HG02642 (cell line): ENCODE data around the gene RPUSD4.
A peak's percentile ranks its signal among the peaks of the same experiment; 100 is the strongest.
"Not testable (repeated sequence)": the region's sequence is repeated elsewhere in the genome, so short reads cannot be mapped to it uniquely, and the experiment has no call there.

Source experiments
- ATAC-seq: cut with Tn5 transposase; IDR thresholded peaks from one replicate; pipeline ENCODE4 v1.9.1; 2021; ENCODE audit warnings: mild to moderate bottlenecking; ENCODE audit not compliant: unreplicated experiment, poor library complexity

The RPUSD4 gene, protein sequence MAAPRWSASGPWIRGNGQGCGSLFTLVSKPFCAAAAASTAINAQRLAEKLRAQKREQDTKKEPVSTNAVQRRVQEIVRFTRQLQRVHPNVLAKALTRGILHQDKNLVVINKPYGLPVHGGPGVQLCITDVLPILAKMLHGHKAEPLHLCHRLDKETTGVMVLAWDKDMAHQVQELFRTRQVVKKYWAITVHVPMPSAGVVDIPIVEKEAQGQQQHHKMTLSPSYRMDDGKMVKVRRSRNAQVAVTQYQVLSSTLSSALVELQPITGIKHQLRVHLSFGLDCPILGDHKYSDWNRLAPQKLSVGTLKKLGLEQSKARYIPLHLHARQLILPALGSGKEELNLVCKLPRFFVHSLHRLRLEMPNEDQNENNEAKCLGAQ

DNA sequence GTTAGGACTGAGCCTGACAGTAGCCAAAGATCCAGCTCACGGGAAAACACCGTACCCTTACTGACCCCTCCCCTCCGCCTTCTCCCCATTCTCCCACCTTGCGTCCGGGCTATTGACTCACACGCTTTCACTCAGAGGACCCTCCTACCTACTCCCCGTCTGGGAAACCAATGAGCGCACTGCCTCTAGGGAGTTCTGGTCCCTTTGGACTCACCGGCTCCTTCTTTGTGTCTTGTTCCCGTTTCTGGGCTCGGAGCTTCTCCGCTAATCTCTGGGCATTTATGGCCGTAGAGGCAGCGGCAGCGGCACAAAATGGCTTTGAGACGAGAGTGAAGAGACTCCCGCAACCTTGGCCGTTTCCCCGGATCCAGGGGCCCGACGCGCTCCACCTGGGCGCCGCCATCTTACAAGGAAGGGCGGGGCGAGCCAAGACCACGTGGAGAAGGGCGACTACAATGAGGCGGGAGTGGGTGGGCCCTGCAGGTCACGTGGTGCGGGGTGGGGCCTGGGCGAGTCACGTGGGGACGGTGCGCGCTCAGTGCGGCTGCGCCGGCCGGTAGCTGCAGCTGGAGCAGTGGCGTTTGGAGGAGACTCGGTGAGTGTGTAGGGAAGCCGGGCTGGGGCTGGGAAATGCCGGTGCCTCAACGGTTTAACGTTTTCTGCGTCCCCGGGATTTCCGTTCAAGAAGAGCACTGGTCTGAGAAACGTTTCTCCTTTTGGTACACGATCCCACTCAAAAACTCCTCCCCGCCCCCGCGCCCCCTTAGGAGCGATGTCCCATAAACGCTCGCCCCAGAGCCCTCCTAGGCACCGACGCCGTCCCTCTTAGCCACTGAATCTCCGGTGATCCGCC lies at the start of gene RPUSD4, which contains the start of gene FAM118B:
TSS of gene RPUSD4 (minus strand) at position 415 of the 853 bp plus-strand sequence. CDS start at position 403, 12 bp downstream.
TSS of gene FAM118B (plus strand) at position 547 of the 853 bp plus-strand sequence. CDS start 23,220 bp downstream, outside the sequence.
- ATAC-seq: peak; percentile 97

DNA sequence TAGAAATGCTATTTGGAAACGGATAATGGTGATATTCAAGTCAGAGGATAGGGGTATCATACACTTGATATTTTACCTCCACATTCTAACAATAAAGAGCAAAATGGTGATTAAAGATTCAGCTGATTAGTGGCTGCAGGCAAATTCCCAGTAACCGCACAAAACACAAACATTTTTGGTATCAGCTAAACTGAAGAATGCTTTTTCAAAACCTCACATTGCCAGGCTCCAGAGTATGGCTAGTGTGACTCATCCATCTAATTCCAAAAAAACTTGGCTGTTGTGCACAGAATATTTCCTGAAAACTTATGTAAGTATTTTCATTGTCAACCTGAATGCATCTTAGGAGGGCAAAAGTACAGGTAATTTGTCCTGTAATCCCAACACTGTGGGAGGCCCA lies 46.3 kb upstream of the RPUSD4 start:
- ATAC-seq: no peak

DNA sequence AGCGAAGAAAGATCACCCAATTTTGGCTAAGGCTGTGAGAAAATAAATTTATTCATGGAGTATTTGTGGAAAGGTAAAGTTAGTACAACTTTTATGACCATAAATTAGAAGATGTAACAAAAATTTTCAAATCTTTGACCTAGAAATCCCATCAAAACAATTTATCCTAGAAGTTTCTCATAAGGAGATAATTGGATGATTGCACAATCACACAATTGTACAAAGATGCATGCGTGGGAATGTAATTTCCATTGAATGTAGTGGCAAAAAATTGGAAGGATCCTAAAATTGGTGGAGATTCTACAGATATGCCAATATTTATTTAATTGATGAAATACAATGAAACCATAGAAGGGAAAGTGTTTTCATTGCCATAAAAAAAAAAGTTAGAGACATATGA lies 45.7 kb upstream of the RPUSD4 start:
- no peak for ATAC-seq

DNA sequence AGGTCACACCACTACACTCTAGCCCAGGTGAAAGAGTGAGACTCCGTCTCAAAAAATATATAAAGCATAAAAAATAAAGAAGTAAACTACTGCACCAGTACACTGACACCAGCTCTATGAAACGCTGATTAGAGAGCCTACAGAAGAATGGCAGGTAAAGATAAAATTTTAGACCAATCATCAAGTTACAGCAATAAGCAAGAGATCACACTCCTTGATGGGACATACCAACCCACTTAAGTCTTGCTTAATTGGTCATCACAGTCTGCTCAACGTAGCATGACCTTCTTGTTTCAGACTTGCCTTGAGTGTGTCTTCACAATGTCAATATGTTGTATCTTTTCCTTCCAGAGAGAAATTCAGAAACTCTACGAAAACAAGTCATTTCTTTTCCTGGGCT lies 44.8 kb upstream of the RPUSD4 start:
- ATAC-seq: no peak

DNA sequence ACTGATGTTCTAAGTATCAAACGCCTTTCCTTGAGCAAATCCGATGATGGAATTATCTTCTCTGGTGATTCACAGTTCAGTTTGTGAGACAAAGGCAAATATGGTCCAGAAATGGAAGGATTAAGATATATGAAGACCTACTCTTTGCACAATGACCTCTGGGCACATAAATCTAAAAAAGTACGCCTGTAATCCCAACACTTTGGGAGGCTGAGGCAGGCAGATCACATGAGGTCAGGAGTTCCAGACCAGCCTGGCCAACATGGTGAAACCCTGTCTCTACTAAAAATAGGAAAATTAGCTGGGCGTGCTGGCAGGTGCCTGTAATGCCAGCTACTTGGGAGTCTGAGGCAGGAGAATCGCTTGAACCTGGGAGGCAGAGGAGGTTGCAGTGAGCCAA lies 44.1 kb upstream of the RPUSD4 start:
- not testable (repeated sequence) for ATAC-seq

DNA sequence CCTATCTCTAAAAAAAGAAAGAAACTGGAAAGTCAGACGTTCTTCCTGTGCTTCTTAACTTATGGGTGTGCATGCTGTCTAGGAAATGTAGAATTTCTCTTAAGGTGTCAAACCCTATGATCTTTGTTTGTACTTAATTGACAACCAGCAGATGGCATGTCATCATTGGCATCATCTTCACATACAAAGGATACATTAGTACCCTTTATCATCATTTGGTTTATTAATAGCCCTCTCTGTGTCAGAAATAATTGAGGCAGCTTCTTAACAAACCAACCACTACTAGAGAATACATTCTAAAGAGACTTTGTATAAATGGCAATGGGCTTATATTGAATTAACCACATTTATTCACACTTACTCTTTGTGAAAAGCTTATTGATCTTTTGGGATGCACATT lies 43.4 kb upstream of the RPUSD4 start:
- ATAC-seq: no peak

DNA sequence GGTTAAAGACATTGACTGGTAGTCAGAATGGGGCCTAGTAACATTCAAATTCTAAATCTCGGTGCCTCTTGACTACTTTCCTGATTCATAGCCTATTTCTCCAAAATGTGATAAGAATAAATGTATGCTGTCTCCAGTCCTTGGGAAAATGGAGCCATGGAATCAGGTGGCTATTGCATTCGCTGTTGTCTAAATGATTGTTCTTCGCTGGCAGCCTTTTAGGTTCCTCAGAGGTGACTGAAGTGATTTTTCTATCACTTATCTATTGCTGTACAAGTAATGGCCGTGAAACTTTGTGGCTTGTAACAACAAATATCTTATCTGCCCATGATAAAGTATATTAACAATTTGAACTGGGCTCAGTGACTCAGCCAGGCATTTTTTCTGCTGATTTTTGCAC lies 41.8 kb upstream of the RPUSD4 start:
- no peak for ATAC-seq

DNA sequence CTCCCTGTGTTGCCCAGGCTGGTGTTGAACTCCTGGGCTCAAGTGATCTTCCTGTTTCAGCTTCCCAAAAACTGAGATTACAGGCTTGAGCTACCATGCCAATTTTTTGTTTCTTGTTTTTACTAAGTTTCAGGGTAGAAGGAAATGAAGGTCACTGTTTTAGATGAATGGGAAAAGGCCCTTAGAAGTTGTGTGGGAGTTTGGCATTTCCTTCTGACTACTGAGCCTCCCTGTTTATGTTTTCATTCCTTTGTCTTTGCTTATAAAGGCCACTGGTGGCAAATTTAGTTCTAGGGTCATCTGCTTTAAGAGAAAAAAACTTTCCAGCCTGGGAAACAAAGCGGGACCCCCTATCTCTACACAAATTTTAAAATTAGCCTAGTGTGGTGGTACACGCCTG lies 35.2 kb upstream of the RPUSD4 start:
- ATAC-seq: no peak

DNA sequence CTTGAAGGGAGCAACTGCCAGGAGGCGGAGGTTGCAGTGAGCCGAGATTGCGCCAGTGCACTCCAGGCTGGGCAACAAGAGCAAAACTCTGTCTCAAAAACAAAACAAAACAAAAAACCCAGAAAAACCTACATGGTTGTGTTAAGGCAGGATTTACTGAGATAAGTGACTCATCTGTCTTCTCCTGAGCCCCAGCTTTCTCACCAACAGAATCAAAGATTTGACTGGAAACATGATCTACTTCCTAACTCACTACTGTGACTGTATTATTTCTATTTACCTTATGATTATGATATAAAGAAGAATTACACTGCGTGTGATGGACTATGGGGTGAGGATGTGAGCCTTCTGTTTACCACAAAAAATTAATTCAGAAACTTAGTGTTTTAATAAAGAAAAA lies 21.9 kb upstream of the RPUSD4 start:
- no peak for ATAC-seq

DNA sequence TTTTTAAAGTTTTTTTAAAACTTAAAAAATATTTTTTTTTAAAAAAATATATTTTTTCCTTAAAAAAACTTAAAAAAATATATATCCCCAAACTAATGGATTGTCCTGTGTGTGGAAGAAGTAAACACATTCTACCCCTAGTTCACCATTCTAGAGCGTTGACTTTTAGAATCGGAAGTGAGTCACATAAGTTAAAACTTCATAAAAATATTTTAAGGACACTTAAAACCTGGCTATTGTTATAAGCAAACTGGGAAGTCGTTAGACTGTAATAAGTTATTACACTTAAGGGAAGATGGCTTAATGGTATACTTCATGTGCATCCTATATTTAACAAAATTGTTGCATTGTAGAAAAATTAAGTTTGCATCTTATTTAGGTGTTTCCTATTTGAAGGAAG lies 21.2 kb upstream of the RPUSD4 start:
- ATAC-seq: no peak

DNA sequence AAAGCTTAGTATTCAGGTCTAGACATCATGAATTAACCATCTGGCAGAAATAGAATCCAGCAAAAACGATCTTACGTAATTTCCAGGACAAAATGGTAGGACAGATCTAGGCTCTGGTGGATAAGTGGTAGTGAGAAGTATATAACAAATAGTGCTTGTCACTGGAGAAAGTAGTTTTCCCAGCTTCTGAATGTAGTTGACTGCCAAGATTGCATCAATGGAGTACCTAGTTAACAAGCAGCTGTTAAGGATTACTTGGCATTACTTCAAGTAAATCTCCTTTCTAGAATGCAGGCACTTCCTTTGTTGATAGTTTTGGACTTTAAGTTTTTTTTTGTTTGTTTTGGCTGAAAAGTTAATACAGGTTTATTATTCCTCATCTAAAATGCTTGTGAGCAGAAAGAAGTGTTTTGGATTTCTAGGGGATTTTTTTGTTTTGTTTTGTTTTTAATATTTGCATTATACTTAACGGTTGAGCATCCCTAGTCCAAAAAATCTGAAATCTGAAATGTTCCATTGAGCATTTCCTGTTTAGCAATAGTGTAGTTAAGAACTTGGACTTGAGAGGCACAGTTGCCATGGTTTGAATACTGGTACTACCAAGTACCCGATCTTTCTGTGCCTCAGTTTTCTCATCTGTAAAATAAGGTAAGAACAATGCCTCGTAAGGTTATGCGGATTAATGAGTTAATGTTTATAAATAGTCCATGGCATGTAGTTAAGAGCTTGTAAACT lies 20.4 kb upstream of the RPUSD4 start:
- no peak for ATAC-seq

DNA sequence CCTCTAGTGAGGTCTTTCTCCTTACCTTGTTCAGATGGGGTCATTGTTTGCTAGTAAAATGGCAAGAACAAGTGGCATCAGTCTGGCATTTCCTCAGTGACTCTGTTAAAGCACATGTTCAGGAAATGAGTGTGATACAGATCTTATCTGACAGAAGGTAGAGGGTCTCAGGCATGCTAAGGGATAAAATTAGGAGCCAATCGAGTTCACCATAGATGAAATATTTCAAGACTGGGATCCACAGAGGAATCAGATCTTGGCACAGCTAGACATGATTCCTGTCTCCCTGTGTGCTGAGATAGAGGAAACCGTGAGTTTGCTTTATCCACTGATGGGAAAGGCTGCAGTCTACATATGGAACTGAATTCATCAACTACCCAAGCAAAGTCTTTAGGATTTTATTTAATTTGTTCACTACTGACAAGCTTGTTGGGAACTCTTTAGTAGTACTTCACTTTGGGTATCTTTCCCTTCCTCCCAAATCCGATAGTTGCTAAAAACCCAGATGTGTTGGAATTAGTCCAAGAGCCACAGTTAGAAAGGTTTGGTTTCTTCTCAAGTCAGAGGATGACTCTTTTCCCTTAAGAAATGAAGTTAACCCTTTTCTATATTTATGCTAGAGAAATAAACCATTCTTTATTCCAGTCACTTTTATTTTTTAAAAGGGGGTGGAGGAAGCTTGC lies 18.5 kb upstream of the RPUSD4 start:
- ATAC-seq: no peak

DNA sequence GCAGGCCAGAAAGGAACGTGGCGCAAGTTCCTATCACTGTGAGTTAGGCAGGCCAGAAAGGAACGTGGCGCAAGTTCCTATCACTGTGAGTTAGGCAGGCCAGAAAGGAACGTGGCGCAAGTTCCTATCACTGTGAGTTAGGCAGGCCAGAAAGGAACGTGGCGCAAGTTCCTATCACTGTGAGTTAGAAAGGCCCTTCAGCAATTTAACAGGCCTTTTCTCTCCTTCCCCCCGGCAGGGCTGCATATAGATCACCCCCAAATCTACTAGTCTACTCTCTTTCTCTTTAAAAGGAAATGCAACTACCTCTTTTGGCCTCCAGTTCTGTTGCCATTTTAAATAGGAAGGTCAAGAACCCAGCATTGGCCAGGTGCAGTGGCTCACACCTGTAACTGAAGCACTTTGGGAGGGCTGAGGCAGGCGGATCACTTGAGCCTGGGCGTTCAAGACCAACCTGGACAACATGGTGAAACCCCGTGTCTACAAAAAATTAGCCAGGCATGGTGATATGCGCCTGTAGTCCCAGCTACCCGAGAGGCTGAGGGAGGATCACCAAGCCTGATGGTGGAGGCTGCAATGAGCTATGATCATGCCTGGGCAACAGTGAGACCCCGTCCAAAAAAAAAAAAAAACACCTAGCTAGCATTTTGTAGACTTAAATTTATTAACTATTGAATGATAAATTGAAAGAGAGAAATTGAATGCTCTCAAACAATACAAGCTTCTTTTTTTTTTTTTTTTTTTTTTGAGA lies 15.1 kb upstream of the RPUSD4 start:
- no peak for ATAC-seq

DNA sequence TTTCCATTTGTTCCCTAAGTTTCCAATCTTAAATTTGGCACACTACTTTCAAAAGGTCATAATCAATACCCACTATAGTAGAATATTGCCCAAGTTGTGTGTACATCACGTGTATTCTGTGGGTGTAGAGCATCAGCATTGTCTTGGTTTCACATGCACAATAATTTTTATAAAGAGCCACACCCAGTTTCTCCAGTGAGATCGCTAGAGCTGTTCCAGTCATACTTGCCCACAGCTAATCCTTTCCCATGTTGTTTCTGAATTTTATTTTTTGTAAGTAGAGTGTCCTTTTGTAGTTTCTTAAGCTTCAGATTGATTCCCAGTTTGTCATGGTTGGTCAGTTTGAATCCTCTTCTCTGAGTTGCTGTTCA lies 13.8 kb upstream of the RPUSD4 start:
- ATAC-seq: no peak

DNA sequence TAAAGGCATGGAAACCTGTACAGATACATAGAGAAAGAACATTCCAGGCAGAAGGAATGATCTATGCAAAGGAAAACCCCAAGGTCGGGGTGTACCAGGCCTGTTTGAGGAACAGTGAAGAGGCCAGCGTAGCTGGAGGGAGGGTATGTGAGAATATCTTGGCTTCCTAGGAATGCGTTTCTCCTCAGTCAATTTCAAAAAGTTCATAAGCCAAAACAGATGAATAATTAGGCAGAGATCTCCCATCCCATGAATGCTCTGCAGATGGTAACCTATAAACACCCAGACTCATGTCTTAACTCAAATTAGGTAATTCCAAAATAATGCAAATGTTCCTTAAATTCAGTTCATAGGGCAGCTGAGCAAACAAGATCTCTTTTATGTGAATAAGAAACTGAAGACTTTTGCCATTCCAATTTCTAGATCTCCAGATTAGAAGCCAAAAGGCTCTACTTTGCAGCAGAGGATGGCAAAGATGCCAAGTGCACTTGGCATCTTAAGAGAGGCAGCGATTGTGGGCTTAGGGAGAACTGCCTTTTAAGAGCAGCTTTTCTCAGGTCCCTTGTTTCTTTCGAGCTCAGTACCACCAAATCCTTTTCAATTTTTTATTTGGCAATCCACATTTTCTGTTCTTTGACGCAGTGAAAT lies 13.3 kb upstream of the RPUSD4 start:
- ATAC-seq: no peak

DNA sequence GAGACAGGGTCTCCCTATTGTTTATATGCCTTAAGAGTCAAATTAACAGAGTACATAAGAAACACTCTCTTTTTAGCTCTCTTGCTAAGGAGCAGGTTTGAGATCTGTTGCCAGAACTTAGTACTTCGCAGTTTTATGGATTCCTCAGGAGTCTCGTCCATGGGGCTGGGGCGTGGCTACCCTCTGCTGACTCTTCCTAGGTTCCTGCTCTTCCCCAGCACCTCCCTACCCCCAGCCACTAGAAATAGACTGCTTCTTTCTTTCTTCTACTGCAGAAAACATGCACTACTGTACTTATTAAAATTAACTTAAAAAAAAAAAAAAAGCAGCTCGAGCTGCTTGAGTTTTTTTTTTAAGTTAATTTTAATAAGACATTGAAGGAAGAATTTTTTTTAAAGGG lies 8.1 kb upstream of the RPUSD4 start:
- ATAC-seq: no peak

DNA sequence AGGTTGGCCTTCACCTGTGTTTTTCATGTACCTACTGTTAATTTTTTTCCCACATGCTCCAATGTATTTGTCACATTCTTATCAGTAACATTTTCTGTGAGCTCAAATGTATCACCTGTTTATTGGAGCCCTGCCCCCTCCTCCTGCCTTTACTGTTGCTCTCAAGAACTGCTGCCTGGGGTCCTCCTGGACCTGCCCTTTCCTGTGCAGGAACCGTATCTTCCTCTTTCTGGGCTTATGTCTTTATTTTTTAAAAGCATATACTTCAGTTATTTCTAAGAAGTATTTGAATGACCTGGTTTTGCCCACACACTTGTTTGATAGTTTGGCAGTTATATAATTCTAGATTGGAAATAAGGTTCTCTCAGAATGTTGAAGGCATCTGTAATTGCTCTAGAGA lies 6.0 kb upstream of the RPUSD4 start:
- ATAC-seq: no peak

DNA sequence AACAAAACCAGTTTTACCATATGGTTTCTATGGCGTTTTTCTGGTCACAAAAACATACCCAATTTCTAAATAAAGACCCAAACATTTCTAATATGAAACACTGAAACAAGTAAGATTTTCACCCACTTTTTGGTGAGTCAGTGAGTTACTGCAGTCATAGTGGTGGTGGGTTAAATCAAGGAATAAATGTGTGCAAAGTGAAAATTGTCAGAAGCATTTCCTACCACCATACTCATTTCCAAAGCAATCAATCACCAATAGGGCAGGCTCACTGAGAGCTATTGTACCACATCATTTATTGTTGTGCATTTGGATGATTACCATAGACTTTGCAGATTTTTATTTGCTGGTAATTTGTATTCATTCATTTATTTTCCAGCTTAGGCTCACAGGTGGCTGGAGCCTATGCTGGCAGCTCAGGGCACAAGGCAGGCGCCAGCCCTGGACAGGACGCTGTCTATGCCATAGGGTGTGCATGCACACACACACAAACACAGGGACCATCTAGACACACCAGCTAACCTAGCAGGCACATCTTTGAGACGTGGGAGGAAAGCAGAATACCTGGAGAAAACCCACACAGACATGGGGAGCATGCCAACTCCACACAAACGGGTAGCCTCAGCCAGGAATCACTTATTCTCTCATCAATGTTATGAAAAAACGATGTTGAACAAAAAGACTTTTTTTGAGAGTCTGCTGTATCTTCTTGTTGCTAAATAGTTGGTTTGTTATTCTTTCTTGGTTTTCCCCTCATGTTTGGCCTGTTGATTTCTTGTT lies 5.3 kb upstream of the RPUSD4 start:
- ATAC-seq: no peak
